Lung (tissue), 12 donors: Measurements from ENCODE around the gene C8G. TPM values are rescaled to one million over a fixed set of nuclear protein-coding genes. Genes with fewer than 3 reads are reported as not detected.

ENCODE experiments used
- ATAC-seq: fragments of 200-7000 bp; cut with Tn5 transposase; one replicate; pipeline ENCODE4 v1.9.1; 2020; ENCODE audit warnings: moderate number of reproducible peaks; ENCODE audit not compliant: insufficient read depth, low FRiP score
- DNase-seq, 3 donors: peaks; one replicate each; pipeline ENCODE4 v3.0.0-alpha.2; 2013 to 2017
- H3K27ac ChIP-seq, 2 donors: one replicate each; pipeline ENCODE4 v1.5.1; 2013; ENCODE audit warnings: mild to moderate bottlenecking in 2 of 2, moderate library complexity in 2 of 2, control low read depth in 1 of 2, inconsistent platforms in 1 of 2, low read depth in 1 of 2, low read length in 1 of 2
- H3K27me3 ChIP-seq, 3 donors: one replicate each; pipeline ENCODE4 v1.5.1; 2013; ENCODE audit warnings: low read length in 2 of 3; ENCODE audit not compliant: control insufficient read depth in 3 of 3, insufficient read depth in 3 of 3
- H3K36me3 ChIP-seq, 4 donors: one replicate each; pipeline ENCODE4 v1.5.1; 2013; ENCODE audit warnings: low read length in 4 of 4, mild to moderate bottlenecking in 1 of 4, moderate library complexity in 1 of 4; ENCODE audit not compliant: control insufficient read depth in 4 of 4, insufficient read depth in 4 of 4
- H3K4me1 ChIP-seq, 5 donors: one replicate each; pipeline ENCODE4 v1.5.1; 2013; ENCODE audit warnings: low read length in 5 of 5, mild to moderate bottlenecking in 2 of 5, moderate library complexity in 1 of 5; ENCODE audit not compliant: control insufficient read depth in 5 of 5, insufficient read depth in 5 of 5
- H3K4me3 ChIP-seq: one replicate; pipeline ENCODE4 v1.5.1; 2013; ENCODE audit warnings: mild to moderate bottlenecking, control low read depth, moderate library complexity
- H3K9ac ChIP-seq, 2 donors: one replicate each; pipeline ENCODE4 v1.5.1; 2013; ENCODE audit warnings: low read length in 2 of 2, control low read depth in 1 of 2; ENCODE audit not compliant: insufficient read depth in 1 of 2
- H3K9me3 ChIP-seq, 4 donors: one replicate each; pipeline ENCODE4 v1.5.1; 2013; ENCODE audit warnings: low read length in 3 of 4, mild to moderate bottlenecking in 1 of 4, moderate library complexity in 1 of 4; ENCODE audit not compliant: control insufficient read depth in 4 of 4, insufficient read depth in 3 of 4
- WGBS, 2 donors: extraction: QIAGEN DNeasy Blood & Tissue Kit; methylation state at CpG; one replicate each; pipeline ENCODE4 v1.1.7; 2013; 5-methylcytosine and 5-hydroxymethylcytosine counted together
- polyA plus RNA-seq, 2 donors: library from polyadenylated mRNA; stranded (reverse); fragments of 200-250 nt; gene quantifications; one replicate each; pipeline ENCODE4 v1.2.1, GENCODE V29; 2013
- total RNA-seq, 2 donors: library from RNA; depleted of rRNA in 1 of 2; stranded (reverse); fragments of >200 nt in 1 of 2; gene quantifications; one replicate each; pipeline ENCODE4 v1.2.1, GENCODE V29; 2014 to 2021
- TF ChIP-seq, protein P1 (sequence below): IDR thresholded peaks from 2 replicates; pipeline ENCODE4 v1.5.1; 2012; ENCODE audit warnings: mild to moderate bottlenecking; ENCODE audit errors: control extremely low read depth, extremely low read depth
- donor health status: control.
- donor health status: control.
- donor health status: Bipolar disorder and iron deficiency.
- donor health status: healthy.
- donor health status: DM: yes; HTN: yes; CAD: no.

Gene C8G
- total and polyA plus RNA-seq, 4 donors, result 0.90 to 2.1 (median 1.4) TPM; not detected in 1

DNA sequence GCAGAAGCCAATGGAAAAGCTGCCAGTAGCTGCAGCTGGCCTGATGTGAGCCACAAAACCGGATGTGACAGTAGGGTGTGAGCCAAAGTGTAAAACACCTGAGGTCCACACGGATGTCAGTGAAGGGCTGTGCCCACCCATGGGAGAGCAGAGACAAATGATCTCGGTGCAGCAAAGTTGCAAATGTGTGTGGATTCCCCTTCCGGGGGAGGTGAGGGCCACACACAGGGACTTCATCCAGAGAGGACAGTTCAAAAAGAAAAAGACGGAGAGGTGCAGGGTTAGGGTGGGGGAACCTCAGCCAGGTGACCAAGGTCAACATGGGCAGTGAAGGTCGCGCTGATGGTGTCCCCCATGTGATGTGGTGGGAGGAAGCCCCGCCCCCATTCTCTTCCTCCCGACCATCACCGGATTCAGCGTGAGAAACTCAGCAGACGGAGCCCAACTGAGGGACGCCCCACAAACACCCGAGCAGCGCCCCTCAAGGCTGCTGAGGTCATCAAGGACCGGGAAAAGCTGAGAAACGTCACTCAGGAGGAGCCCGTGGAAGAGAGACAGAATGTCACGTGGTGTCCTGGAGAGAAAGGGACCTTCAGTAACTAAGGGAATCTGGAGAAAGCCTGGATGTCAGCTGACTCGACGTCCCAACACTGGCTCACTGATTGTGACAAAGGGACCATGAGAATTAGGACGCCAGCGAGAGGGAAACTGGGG is 20.9 kb downstream of the C8G start:
- H3K4me3 ChIP-seq, result no peak overlapping the region
- H3K4me1 ChIP-seq, result peaks cover 0 to 18% (median 5%) of the 10 kb centered on the region in 5 donors
- no peak overlapping the region for H3K9ac ChIP-seq
- peak in 1 of 3 donors; percentile 20 for DNase-seq
- no peak overlapping the region for H3K27ac ChIP-seq
- 20 to 26% methylated on average over 21 to 23 of the region's 23 CpGs for WGBS, 2 donors
- ATAC-seq, result no peak
- no peaks in the 10 kb centered on the region for H3K9me3 ChIP-seq
- H3K27me3 ChIP-seq, result no peaks in the 10 kb centered on the region
- TF ChIP-seq, protein P1, sequence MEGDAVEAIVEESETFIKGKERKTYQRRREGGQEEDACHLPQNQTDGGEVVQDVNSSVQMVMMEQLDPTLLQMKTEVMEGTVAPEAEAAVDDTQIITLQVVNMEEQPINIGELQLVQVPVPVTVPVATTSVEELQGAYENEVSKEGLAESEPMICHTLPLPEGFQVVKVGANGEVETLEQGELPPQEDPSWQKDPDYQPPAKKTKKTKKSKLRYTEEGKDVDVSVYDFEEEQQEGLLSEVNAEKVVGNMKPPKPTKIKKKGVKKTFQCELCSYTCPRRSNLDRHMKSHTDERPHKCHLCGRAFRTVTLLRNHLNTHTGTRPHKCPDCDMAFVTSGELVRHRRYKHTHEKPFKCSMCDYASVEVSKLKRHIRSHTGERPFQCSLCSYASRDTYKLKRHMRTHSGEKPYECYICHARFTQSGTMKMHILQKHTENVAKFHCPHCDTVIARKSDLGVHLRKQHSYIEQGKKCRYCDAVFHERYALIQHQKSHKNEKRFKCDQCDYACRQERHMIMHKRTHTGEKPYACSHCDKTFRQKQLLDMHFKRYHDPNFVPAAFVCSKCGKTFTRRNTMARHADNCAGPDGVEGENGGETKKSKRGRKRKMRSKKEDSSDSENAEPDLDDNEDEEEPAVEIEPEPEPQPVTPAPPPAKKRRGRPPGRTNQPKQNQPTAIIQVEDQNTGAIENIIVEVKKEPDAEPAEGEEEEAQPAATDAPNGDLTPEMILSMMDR, result no peak
- no peaks in the 10 kb centered on the region for H3K36me3 ChIP-seq

DNA sequence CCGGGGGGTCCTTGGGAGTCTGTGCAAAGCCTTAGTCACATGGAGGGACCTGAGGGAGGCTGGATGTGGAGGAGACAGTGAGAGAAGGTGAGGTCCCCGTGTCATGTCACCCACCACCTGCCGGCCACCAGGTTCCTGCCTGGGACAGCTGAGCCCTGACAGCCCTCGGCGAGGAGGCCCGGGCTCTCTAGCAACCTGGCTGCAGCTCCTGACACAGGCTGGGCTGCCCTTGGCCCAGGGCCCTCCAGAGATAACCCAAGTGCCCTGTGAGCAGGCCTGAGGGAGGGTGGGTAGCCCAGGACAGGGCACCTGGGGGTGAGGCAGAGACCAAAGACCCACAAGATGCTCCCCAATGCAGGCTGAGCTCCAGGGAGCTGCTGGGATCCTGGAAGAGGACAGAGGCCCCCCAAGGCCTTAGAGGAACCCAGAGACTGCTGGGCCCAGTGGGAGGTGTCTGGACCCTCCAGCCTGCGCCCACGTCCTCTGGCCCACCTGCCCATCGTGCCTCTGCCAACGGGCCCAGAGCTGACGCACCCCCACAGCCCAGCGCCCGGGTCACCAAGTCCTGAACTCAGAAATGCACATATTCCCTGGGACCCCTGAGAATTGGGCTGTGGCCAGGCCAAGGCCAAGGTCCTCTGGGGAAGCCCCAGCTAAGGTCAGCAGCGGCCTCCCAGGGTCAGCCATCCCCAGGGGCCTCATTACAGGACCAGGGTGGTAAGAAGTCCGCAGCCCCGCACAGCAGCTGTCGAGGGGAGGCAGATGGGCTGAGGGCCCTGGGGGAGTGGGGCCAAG is 23.5 kb downstream of the C8G start:
- TF ChIP-seq, protein P1, result no peak
- H3K36me3 ChIP-seq, result no peaks in the 10 kb centered on the region
- H3K27me3 ChIP-seq, result no peaks in the 10 kb centered on the region
- no peak overlapping the region for H3K27ac ChIP-seq
- H3K9ac ChIP-seq, result no peak overlapping the region
- no peaks in the 10 kb centered on the region for H3K9me3 ChIP-seq
- H3K4me1 ChIP-seq, result peaks cover 0 to 18% (median 5%) of the 10 kb centered on the region in 5 donors
- no peak for ATAC-seq
- no peak overlapping the region for H3K4me3 ChIP-seq
- WGBS, 2 donors, result 79 to 88% methylated on average over 17 of the region's 17 CpGs
- no peak for DNase-seq

DNA sequence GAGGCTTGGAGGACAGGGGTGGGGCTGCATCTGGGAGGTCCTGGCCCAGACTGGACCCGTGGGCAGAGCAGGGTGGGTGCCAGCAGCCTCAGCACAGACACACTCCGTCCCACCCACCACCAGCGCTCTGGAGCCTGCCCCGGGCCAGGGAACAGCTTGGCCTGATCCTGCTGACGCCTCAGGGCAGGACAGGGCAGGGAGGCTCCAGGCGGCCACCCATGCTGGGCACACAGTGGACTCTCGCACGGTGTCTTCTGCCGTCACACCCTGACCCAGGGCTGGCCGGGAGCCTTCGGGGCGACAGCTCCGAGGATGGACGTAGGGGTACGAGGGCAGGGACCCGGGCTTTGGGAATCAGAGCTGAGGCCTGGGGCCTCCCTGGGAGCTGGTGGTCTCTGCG is 24.1 kb downstream of the C8G start:
- WGBS, 2 donors, result 78 to 94% methylated on average over 17 of the region's 17 CpGs
- H3K9me3 ChIP-seq, result no peaks in the 10 kb centered on the region
- ATAC-seq, result no peak

More for the DNA sequence above, 24.1 kb downstream of the C8G start:
- H3K27ac ChIP-seq, result no peak overlapping the region
- no peaks in the 10 kb centered on the region for H3K27me3 ChIP-seq
- peaks cover 0 to 18% (median 5%) of the 10 kb centered on the region in 5 donors for H3K4me1 ChIP-seq
- TF ChIP-seq, protein P1, result no peak
- no peak overlapping the region for H3K9ac ChIP-seq
- no peak overlapping the region for H3K4me3 ChIP-seq
- H3K36me3 ChIP-seq, result no peaks in the 10 kb centered on the region
- peak in 1 of 3 donors; percentile 49 for DNase-seq
